Endothelial cell (in vitro differentiated cells): ENCODE results near the gene C14orf119. TPM values are rescaled to one million over a fixed set of nuclear protein-coding genes. Genes with fewer than 3 reads are reported as not detected.

Experiments
- DNase-seq: peaks from one replicate; pipeline ENCODE4 v3.0.0; 2021; ENCODE audit warnings: low spot score
- H3K27ac Mint-ChIP-seq: one replicate; pipeline ENCODE4 v1.8.0; 2021; ENCODE audit warnings: mixed read lengths, inconsistent platforms; ENCODE audit not compliant: unreplicated experiment
- H3K27me3 Mint-ChIP-seq: one replicate; pipeline ENCODE4 v1.8.0; 2021; ENCODE audit warnings: mild to moderate bottlenecking, moderate library complexity, mixed read lengths, inconsistent platforms; ENCODE audit not compliant: unreplicated experiment
- H3K36me3 Mint-ChIP-seq: one replicate; pipeline ENCODE4 v1.8.0; 2021; ENCODE audit warnings: mild to moderate bottlenecking, low read depth, mixed read lengths, inconsistent platforms; ENCODE audit not compliant: unreplicated experiment
- H3K4me1 Mint-ChIP-seq: one replicate; pipeline ENCODE4 v1.8.0; 2021; ENCODE audit warnings: mild to moderate bottlenecking, mixed read lengths, inconsistent platforms; ENCODE audit not compliant: unreplicated experiment
- H3K4me3 Mint-ChIP-seq: one replicate; pipeline ENCODE4 v1.8.0; 2021; ENCODE audit warnings: mild to moderate bottlenecking, mixed read lengths, inconsistent platforms; ENCODE audit not compliant: unreplicated experiment
- H3K9me3 Mint-ChIP-seq: one replicate; pipeline ENCODE4 v1.8.0; 2021; ENCODE audit warnings: mixed read lengths, inconsistent platforms; ENCODE audit not compliant: unreplicated experiment
- total RNA-seq: library from RNA; stranded (reverse); fragmentation: NEBNext Ultra II Directional; extraction: Animal tissue kit (Norgen Biotek cat#: 25700); gene quantifications from one replicate; pipeline ENCODE4 v1.2.1, GENCODE V29; 2021; ENCODE audit not compliant: unreplicated experiment
- TF ChIP-seq, protein P1 (sequence below): fragments of 200-600 bp; sonication (generic); IDR thresholded peaks from one replicate; pipeline ENCODE4 v1.5.0; 2021; ENCODE audit warnings: antibody characterized with exemption; ENCODE audit not compliant: unreplicated experiment

The C14orf119 gene
- total RNA-seq, 1 donor from 2014 or later, result 55.2 TPM

- Mint-ChIP-seq H3K27ac (peak overlapping the region; percentile 51), H3K4me1 (peaks cover 8% of the 10 kb centered on the region), H3K27me3 (peaks cover 3% of the 10 kb centered on the region), H3K9me3 (no peaks in the 10 kb centered on the region), H3K36me3 (peaks cover 44% of the 10 kb centered on the region), H3K4me3 (no peak overlapping the region)
- TF ChIP-seq, protein P1, sequence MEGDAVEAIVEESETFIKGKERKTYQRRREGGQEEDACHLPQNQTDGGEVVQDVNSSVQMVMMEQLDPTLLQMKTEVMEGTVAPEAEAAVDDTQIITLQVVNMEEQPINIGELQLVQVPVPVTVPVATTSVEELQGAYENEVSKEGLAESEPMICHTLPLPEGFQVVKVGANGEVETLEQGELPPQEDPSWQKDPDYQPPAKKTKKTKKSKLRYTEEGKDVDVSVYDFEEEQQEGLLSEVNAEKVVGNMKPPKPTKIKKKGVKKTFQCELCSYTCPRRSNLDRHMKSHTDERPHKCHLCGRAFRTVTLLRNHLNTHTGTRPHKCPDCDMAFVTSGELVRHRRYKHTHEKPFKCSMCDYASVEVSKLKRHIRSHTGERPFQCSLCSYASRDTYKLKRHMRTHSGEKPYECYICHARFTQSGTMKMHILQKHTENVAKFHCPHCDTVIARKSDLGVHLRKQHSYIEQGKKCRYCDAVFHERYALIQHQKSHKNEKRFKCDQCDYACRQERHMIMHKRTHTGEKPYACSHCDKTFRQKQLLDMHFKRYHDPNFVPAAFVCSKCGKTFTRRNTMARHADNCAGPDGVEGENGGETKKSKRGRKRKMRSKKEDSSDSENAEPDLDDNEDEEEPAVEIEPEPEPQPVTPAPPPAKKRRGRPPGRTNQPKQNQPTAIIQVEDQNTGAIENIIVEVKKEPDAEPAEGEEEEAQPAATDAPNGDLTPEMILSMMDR, result no peak
- DNase-seq, result no peak
These were observed 33.3 kb upstream of the C14orf119 start for GRCh38 chr14:23062002-23062401.

- H3K27ac Mint-ChIP-seq, result no peak overlapping the region
- H3K4me3 Mint-ChIP-seq, result peak overlapping the region; percentile 5
These were observed 31.7 kb upstream of the C14orf119 start for GRCh38 chr14:23063601-23064000.

GRCh38 chr14:23066368-23066767 is 28.9 kb upstream of the C14orf119 start:
- no peak overlapping the region for H3K27ac Mint-ChIP-seq
- peaks cover 17% of the 10 kb centered on the region for H3K4me1 Mint-ChIP-seq
- peaks cover 59% of the 10 kb centered on the region for H3K36me3 Mint-ChIP-seq
- no peak for DNase-seq
- TF ChIP-seq, protein P1, result no peak
- H3K9me3 Mint-ChIP-seq, result no peaks in the 10 kb centered on the region
- peaks cover 8% of the 10 kb centered on the region for H3K27me3 Mint-ChIP-seq
- no peak overlapping the region for H3K4me3 Mint-ChIP-seq

More at GRCh38 chr14:23063601-23064000, 31.7 kb upstream of the C14orf119 start:
- H3K9me3 Mint-ChIP-seq, result no peaks in the 10 kb centered on the region
- DNase-seq, result no peak
- TF ChIP-seq, protein P1, result no peak
- peaks cover 50% of the 10 kb centered on the region for H3K36me3 Mint-ChIP-seq
- peaks cover 7% of the 10 kb centered on the region for H3K4me1 Mint-ChIP-seq
- peaks cover 3% of the 10 kb centered on the region for H3K27me3 Mint-ChIP-seq

- H3K4me1 Mint-ChIP-seq, result peaks cover 24% of the 10 kb centered on the region
These were observed 28.2 kb upstream of the C14orf119 start for GRCh38 chr14:23066855-23067744.

More at GRCh38 chr14:23066855-23067744, 28.2 kb upstream of the C14orf119 start:
- Mint-ChIP-seq H3K36me3 (peaks cover 59% of the 10 kb centered on the region), H3K4me3 (peak overlapping the region; percentile 37), H3K27ac (no peak overlapping the region), H3K9me3 (no peaks in the 10 kb centered on the region), H3K27me3 (peaks cover 8% of the 10 kb centered on the region)
- TF ChIP-seq, protein P1, result no peak
- no peak for DNase-seq
